HG03378 (cell line): ENCODE results near the gene KANK2.
"Not testable (repeated sequence)": the region's sequence is repeated elsewhere in the genome, so short reads cannot be mapped to it uniquely, and the experiment has no call there.

ENCODE experiments used
- ATAC-seq: cut with Tn5 transposase; IDR thresholded peaks from one replicate; pipeline ENCODE4 v1.9.1; 2021; ENCODE audit warnings: mild to moderate bottlenecking, moderate library complexity; ENCODE audit not compliant: unreplicated experiment

KANK2 gene

DNA sequence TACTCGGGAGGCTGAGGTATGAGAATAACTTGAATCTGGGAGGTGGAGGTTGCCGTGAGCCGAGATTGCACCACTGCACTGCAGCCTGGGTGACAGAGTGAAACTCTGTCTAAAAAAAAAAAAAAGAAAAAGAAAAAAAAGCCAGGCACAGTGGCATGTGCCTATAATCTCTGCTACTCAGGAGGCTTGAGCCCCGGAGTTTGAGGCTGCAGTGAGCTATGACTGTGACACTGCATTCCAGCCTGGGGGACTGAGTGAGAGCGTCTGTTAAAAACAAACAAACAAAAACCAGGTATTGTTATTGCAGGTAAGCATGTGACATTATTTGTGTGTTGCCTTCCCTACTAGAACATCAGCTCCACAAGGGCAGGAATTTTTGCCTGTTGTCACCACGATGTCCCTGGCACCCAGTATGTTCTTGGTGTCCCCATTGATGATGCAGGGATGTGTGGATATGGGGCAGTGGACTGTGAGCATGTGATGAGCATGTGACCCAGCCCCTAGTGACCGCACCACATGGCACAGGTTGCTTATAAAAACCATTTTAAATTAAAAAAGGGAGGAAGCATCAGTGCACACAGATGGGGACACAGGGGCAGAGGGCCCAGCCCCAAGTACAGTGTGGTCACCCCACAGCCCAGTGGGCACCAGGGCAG is 1.6 kb upstream of the KANK2 start:
- no peak for ATAC-seq

DNA sequence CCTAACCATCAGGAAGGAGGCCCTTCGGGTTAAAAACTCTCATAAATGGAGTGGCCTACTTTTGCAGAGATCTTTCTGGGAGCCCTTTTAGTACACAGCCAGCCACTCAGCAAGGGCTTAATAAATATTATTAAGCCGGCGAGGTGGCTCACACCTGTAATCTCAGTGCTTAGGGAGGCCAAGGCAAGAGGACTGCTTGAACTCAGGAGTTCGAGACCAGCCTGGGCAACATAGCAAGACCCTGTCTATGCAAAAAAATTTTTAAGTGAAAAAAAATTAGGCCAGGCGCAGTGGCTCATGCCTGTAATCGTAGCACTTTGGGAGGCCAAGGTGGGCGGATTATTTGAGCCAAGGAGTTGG is 810 bp upstream of the KANK2 start:
- ATAC-seq: no peak

DNA sequence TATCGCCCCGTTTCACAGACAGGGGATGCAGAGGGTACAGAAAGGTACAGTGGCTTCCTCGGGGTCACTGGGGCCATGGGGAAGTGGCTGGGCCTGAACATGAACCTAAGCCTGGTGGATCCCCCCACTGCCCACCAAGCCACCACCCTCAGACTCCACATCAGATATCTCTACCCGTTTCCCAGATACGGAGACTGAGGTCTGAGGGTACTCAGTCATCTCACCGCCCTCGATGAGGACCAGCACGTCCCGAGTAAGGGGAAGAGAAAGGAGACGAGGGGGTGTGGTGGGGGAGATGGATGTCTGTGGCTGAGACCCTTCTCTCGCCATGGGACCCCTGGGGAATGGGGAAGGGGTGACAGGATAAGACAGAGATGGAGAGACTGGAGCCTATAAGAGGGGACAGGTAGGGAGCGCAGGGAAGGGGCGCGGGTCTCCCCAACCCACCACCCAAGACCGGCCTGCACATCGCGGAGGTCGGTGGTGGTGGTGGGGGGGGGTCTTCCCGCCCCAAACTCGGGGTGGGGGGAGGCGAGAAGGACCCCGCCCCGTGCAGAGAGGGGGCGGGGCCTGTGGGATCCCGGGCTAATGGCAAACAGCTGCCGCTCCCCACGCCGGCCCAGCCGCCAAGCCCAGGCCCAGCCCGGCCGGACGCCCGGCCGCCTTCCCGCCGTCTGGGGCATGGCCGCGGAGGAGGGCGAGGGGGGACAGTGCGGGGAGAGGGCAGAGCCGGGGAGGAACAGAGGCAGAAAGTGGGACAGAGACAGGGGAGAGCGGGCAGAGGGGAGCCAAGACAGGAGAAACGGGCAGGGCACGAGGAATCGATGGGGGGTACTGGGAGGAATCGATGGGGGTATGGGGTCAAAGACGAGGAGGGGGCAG is 698 bp downstream of the KANK2 start:
- ATAC-seq: no peak

DNA sequence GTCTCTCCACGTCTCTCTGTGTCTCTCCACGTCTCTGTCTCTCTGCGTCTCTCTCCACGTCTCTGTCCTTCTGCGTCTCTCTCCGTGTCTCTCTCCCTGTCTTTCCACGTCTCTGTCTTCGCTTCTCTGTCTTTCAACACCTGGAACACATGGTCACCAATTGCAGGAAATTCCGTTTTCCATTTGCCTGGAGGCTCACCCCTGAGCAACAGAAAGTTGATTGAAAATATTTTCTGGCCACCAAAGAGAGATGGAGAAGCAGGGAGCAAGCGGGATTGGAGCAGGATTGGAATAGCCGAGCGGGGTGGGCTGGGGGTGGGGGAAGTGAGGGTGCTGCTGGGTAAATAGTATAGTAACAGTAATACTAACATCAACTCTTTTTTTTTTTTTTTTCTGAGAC is 1.7 kb downstream of the KANK2 start:
- no peak for ATAC-seq

DNA sequence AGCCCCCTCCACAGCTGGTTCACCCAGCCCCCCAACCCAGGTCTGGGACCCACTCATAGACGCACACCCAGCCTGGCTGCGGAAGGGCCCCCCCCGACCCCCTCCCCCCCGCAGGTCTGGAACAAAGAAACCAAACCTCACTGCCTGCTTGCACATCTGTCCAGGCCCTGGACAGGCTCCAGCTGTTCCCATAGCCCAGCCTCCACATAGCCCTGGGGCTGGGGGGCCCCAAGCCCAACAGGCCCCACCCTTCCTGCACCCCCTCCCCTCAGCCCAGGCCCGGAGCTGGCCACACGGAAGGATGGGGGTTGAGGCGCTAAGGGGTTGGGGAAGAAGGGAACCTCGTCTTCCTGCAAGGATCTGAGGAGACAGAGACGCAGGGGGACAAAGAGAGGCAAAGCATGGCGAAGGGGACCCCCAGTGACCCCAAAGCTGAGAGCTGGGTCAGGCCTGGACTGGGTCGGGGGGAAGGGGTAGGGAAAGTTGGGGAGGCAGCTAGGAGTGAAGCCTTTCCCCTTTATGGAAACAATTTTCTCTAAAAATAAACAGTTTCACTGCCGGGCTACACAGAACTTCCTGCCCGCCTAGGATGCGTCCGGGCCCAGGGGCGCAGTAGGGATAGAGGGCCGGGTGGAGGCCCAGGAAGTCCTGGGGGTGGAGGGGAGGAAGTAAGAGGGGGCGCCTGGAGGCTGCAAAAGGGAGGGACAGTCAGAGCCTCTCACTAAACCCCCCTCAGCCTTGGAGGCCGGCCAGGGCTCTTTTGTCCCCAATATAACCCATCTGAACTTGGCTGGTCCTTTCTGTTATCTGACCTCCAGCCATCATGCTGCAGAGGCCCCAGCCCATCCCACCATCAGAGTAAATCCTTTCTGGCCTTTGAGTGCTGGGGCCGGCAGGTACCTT is 2.4 kb downstream of the KANK2 start:
- no peak for ATAC-seq

DNA sequence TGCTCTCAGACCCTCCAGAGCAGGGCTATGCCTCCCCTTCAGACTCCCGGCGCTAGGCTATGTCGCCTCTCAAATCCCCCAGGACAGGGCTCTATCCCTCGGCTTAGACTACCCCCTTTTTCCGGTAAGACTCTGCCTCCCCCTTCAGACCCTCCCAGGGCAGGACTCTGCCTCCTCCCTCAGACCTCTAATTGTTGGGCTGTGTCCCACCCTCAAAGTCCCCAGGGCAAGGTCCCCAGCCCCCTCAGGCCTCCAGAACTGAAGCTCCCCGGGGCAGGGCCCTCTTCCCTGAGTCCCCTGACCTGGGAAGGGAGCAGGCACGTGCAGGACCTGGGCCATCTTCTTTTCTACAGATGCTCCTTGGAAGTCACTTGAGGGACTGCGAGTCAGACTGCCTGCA is 3.2 kb downstream of the KANK2 start:
- no peak for ATAC-seq

DNA sequence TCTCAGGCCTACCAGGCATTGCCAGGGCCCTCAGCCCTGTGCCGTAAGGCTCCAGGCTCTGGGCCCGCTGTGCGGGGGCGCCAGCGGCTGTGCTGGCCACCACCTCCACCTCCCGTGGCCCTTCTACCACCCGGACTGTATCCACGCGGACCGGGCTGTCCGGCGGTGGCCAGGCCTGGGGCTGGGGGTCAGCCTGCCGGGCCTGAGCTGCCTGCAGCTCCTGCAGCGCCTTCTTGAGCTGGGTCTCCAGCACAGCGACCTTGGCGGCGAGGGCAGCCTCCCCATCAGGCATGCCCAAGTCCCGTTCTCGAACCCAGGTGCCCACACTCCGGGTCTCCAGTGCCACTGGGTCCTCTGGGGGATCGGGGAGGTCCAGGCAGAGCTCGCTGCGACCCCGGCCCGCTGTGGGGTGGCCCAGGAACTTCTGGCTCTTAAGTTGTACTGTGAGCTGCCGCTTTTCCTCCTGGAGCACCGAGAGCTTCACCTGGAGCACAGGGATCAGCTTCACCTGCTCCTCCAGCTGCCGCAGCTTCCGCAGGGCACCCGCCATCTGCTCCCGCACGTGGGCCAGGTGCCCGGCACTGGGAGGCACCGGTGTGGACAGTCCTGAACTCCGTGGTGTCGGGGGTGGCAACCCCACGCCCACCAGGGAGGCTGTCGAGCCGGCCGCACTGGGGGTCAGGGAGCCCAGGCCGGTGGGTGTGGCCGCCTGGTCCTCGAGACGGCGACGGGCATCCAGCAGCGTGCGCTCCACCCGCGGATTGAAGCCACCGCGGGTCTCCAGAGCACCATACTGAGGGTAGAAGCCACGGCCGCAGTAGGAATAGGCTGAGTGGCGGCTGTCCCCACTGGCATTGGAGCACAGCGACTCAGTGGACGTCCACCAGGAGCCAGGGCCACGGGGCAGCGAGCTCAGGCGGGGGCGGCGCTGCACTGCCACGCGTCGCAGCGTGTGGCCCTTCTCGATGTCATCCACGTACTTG is 4.1 kb downstream of the KANK2 start:
- no peak for ATAC-seq

DNA sequence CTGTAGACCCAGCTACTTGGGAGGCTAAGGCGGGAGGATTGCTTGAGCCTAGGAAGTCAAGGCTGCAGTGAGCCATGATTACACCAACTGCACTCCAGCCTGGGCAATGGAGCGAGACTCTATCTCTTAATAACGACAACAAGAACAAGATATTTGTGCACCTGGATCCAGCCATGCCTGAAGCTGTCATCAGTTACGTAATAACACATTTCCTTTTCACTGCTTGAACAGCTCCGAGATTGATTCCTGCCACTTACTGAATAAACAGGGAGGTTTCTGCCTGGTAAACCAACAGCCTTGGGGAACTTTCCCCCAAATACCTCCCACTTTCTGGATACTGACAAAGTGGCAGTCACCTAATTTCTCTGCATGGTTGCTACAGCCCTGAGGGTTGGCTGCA is 5.4 kb downstream of the KANK2 start:
- ATAC-seq: no peak

DNA sequence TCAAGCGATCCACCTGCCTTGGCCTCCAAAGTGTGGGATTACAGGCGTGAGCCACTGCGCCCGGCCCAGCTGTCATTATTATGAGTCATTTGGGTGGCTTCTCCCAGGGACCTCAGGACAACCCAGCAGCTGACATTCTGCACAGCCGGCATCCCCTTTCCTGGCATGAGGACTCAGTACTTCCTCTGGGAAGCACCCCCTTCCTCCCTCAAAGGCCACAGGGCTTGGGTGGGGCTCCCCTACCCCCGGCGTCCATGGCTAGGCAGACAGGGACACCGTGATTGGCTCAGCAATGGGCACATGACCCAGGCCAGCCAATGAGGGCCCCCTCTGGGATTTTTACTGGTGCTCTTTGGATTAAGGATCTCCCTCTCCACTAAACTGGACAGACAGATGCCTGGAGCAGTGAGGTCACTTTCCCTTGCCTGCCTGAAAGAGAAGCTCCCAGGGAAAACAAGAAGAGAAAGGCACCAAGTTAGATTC is 6.0 kb downstream of the KANK2 start:
- ATAC-seq: no peak

DNA sequence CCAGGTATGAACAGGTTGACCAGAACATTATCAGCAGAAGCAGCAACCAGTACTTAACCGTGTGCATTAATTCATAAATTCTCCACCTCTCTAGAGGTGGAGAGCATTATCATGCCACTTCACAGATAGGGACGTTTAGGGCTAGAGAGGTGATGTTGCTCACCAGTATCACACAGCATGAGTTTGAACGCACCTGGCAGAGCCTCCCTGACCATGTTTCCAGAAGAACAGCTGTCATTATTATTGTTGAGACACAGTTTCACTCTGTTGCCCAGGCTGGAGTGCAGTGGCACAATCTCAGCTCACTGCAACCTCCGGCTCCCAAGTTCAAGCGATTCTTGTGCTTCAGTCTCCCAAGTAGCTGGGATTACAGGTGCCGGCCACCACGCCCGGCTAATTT is 6.8 kb downstream of the KANK2 start:
- no peak for ATAC-seq

DNA sequence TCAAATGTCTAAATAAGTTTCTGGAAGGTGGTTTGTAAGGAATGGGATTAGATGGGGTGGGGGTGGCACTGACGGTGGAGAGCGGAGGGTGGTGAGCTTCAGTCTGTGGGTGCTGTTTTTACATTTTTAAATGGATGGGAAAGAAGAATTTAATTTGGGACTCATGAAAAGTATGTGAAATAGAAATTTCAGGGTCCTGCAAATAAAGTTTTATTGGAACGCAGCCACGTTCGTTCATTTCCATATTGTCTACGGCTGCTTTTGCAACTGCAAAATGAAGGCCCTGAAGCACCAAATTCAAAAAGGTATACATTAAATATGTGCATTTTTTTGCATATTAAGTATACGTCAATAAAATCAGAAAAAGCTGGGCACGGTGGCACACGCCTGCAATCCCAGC is 9.9 kb downstream of the KANK2 start:
- ATAC-seq: no peak

DNA sequence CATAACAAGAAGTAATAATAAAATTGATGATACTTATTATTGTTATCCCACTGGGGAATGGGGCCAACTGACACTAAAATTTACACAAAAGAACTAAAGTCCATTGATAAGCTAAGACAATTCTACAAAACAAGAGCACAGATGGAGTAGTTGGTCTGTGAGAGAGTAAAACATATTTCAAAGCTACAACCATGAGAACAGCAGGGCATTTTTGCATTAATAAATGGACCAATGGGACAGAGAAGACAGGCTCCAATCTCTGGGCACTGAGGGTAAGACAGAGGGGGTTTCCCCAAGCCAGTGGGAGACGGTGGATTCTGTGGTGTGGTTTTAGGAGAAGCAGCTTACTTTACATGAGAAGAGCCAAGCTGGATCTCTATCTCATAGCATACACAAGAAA is 14.4 kb downstream of the KANK2 start:
- ATAC-seq: no peak

DNA sequence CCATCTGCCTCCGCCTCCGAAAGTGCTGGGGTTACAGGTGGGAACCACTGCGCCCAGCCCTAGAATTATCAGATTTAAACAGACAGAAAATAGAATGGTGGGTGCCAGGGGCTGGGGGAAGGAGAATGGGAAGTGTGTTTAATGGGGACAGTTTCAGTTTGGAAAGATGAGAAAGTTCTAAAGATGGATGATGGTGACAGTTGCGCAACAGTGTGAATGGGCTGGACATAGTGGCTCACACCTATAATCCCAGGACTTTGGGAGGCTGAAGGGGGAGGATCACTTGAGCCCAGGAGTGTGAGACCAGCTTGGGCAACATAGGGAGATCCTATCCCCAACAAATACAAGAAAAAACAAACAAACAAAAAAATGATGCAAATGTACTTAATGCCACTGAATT is 15.9 kb downstream of the KANK2 start:
- ATAC-seq: no peak

DNA sequence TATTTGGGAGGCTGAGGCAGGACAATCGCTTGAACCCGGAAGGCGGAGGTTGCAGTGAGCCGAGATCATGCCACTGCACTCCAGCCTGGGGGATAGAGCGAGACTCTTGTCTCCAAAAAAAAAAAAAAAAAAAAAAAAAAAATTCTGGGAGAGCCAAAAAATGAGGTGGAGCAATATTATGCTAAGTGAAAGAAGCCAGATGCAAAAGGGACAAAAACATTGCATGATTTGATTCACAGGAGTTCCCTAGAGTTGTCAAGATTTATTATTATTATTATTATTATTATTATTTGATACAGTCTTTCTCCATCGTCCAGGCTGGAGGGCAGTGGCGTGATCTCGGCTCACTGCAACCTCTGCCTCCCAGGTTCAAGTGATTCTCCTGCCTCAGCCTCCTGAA is 16.4 kb downstream of the KANK2 start:
- not testable (repeated sequence) for ATAC-seq

DNA sequence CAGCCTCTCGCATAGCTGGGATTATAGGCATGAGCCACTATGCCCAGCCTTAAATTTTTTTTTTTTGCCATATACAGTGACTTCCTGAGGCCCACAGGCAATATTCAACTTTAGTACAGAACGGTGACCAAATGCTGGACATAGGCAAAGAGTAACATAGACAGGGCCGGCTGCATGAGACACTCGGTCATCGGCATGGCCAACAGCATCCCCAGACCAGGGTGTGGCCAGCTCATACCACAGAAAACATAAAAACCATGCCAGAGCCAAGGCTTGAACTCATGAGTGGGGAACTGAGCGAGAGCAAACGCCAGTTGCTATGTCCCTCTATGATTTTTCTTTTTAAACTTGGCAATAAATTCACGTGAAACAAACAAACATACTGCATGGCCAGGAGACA is 17.0 kb downstream of the KANK2 start:
- ATAC-seq: no peak

DNA sequence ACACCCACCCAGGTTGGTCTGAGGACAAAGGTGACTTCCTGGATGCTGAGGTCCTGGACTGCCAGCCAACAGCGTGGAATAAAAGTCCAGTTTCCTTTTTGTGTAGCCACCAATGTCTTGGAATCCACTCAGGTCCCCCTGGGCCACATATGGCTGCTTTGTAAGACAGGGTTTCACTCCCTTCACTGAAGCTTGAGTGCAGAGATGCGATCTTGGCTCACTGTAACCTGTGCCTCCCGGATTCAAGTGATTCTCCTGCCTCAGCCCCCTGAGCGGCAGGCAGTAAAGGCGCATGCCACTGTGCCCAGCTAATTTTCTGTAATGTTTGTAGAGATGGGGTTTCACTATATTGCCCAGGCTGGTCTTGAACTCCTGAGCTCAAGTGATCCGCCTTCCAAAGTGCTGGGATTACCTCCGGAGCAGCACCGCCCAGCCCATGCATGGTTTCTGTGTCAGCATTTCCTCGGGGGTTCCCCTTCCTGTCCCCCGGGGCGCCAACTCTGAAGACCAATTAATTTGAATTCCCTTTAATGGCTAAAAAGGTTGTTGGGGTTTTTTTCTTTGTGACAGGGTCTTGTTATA is 17.5 kb downstream of the KANK2 start:
- no peak for ATAC-seq

DNA sequence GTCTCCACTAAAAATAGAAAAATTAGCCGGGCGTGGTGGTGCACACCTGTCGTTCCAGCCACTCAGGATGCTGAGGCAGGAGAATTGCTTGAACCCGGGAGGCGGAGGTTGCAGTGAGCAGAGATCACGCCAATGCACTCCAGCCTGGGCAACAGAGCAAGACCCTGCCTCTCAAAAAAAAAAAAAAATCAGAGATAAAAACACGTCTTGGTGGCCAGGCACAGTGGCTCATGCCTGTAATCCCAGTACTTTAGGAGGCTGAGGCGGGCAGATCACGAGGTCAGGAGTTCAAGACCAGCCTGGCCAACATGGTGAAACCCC is 18.2 kb downstream of the KANK2 start:
- not testable (repeated sequence) for ATAC-seq

DNA sequence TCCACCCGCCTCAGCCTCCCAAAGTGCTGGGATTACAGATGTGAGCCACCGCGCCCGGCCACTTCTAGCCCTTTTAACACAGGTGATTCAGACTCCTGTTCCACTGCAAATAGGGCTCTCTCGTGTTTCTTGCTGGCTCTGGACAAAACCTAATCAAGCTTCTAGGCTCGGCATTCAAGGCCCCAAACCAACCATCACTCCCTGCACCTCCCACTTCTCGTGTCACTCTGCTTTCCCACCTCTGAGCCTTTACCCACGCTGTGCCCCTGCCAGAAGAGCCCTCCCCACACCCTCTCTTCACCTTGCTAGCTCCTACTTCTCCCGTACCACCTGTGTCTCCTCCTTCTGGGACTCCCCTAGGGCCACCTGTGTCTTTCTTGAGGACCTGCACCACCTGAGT is 19.8 kb downstream of the KANK2 start:
- ATAC-seq: no peak

DNA sequence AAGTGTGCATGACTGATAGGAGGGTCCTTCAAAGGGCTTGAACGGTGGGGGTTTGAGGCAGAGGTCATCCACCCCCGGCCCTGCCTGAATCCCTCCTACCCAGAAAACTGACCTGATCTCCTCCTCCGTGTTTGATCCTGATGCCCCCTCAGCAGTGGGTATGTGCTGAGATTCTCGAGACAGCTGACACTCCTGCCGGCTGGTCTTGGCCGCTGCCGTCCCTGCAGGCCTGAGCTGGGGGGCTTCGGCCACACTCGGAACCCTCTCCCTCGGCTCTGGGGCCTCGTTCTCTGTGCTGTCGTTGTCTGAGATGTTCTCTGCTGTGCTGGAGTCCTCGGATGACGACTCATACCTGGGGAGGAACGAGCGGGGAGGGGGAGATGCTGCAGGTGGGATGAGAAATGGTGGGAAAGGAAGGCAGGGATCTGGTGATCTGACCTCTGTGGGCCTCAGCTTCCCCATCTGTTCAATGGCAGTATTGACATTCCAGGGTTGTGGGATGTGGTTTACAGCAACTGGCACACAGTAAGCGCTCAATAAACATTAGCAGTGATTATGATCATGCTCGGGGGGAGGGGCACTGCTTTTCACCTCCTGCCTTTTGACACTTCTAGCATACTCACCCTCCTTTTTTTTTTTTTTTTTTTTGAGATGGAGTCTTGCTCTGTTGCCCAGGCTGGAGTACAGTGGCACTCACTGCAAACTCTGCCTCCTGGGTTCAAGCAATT is 20.7 kb downstream of the KANK2 start:
- ATAC-seq: no peak
